Bronchial epithelial cell (primary cell): ENCODE data around the gene C16orf46. TPM values are rescaled to one million over a fixed set of nuclear protein-coding genes. Genes with fewer than 3 reads are reported as not detected.

Experiments used
- DNase-seq: peaks from one replicate; pipeline ENCODE4 v3.0.0-alpha.2; 2010; ENCODE audit warnings: low read depth
- FAIRE-seq: peaks from 2 replicates; lab custom pipeline; 2011; peaks lifted over from hg19 to GRCh38; lab: Jason Lieb, UNC
- H3K27me3 ChIP-seq: 2 replicates; pipeline ENCODE4 v1.5.1; 2011; ENCODE audit warnings: low read length; ENCODE audit not compliant: control insufficient read depth, insufficient read depth
- H3K36me3 ChIP-seq: 2 replicates; pipeline ENCODE4 v1.5.1; 2011; ENCODE audit warnings: low read length; ENCODE audit not compliant: control insufficient read depth, insufficient read depth
- H3K4me3 ChIP-seq: 2 replicates; pipeline ENCODE4 v1.5.1; 2011; ENCODE audit warnings: mild to moderate bottlenecking, low read depth, low read length, control low read depth
- CTCF ChIP-seq: IDR thresholded peaks from 2 replicates; pipeline ENCODE4 v1.5.1; 2011; ENCODE audit warnings: mild to moderate bottlenecking, moderate library complexity, low read length, control low read depth, inconsistent platforms; ENCODE audit not compliant: insufficient read depth, severe bottlenecking
- total RNA-seq: library from RNA; depleted of rRNA; stranded (reverse); fragments of >200 nt; gene quantifications from 2 replicates; pipeline ENCODE4 v1.2.1, GENCODE V29; 2014

Gene C16orf46, protein sequence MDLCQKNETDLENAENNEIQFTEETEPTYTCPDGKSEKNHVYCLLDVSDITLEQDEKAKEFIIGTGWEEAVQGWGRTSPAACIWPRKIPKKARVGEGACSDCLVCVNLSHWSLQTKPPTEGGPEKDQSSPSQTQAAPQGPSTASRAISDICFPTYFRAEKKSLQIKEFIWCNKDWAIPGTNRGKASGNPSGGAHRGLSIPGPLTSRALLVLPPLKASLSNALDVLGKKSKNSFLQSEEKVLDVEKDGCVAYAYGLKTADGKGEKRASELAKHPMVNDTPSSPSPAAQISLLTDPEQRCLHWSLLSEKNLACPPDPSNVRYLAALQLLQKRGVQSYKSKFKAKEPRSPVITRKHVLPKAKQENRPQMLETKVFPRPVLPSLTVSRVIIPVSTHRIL
- 0.26 and 0.53 TPM in 2 replicates for total RNA-seq

- H3K4me3 ChIP-seq: peak within 1 kb of the TSS; percentile 74
- H3K36me3 ChIP-seq: no peaks in the 10 kb centered on the region
- DNase-seq (peak; percentile 87), FAIRE-seq (no peak)
- H3K27me3 ChIP-seq: no peaks in the 10 kb centered on the region
- no peak for TF ChIP-seq CTCF
Observed at GRCh38 chr16:81077076-81077940, at the start of gene C16orf46. TSS of gene C16orf46 (minus strand) at chr16:81077238. CDS start at chr16:81063955, 13,283 bp downstream.

DNA sequence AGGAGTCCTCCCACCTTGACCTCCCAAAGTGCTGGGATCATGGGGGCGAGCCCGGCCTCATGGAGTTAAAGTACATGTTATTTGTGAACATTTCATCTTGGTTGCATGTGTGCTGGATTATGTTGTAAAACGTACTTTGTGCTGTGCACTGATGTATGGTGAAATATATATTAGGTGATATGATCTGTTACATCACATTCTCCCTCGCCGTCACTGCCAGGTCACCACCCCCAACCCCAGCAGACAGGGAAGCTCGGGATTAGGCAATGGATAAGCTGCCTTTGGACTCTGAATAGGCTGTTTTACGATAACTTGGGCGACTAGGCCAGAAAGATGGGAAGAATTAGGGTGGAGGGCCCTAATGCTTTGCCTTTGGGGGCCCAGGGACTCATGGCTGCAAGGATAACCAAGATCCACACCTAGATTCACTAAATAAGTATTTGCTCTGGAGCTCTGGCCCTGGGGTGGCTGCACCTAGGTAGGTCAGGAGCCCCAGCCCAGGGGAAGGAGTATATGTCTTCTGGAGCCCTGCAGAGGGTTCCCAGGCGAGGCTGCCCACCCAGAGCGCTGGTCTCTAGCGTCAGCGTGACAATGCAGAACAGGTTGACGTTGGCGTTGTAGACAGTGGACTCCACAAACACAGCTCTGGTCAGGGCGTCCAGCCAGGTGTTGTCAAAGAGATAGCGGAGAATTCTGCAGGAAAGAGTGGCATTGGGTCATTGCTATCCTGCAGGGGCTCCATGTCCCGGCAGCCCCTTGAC lies 46.2 kb upstream of the C16orf46 start:
- Histone ChIP-seq H3K36me3 (no peaks in the 10 kb centered on the region), H3K27me3 (no peaks in the 10 kb centered on the region), H3K4me3 (no peak overlapping the region)
- DNase-seq (no peak), FAIRE-seq (no peak)
- TF ChIP-seq CTCF: no peak

DNA sequence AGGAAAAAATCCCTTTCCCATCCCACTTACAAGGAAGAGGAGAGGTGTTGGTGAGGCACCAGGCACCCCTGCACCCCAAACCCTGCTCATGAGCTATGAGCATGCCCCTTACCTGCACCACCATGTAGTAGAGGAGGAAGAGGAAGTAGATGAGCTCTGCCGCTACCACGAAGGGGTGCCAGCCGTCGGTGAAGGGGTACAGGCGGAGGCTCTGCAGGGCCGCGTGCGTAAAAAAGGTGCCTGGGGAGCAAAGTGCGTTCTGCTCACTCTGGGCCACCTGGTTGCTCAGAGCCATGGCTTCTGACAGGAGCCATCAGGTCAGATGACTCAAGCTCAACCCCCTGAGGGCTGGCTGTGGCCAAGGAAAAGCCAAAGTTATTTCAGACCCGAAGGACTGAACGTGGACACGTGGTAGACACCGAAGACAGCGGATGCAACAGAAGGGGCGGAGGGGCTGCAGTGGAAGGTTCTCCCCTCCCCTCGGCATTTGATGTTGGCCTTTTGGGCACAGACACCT lies 44.5 kb upstream of the C16orf46 start:
- no peaks in the 10 kb centered on the region for H3K36me3 ChIP-seq
- no peak overlapping the region for H3K4me3 ChIP-seq
- TF ChIP-seq CTCF: no peak
- FAIRE-seq (no peak), DNase-seq (no peak)
- no peaks in the 10 kb centered on the region for H3K27me3 ChIP-seq

- no peaks in the 10 kb centered on the region for H3K36me3 ChIP-seq
- no peaks in the 10 kb centered on the region for H3K27me3 ChIP-seq
- TF ChIP-seq CTCF: no peak
- DNase-seq: no peak
- no peak overlapping the region for H3K4me3 ChIP-seq
- FAIRE-seq: no peak
Observed at GRCh38 chr16:81117436-81117835, 40.4 kb upstream of the C16orf46 start.

GRCh38 chr16:81116285-81116684 lies 39.2 kb upstream of the C16orf46 start:
- Histone ChIP-seq H3K36me3 (no peaks in the 10 kb centered on the region), H3K4me3 (no peak overlapping the region), H3K27me3 (no peaks in the 10 kb centered on the region)
- FAIRE-seq (no peak), DNase-seq (no peak)
- TF ChIP-seq CTCF: no peak
